Measurements from ENCODE around the gene NRCAM.

The NRCAM gene

DNA sequence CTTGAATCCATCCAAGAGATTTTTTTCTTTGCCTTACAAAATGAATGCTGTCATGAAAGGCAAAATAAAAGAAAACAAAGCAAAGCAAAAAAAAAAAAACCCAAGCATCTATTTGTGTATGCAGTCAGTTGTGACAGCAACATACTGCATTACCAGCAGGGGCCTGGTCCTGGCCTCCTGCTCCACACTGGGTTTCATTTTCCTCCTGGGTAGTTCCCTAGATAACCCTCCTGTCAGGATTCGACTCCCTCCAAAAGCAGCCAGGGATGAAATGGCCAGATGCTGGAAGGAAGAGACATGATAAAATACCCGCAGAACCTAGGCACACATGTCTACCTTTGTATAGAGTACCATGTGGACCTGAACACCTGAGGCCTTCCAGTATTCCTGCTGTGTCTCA is 148.6 kb downstream of the NRCAM start:
- H3K27ac ChIP-seq: no peak overlapping the region
- TF ChIP-seq, protein P1, sequence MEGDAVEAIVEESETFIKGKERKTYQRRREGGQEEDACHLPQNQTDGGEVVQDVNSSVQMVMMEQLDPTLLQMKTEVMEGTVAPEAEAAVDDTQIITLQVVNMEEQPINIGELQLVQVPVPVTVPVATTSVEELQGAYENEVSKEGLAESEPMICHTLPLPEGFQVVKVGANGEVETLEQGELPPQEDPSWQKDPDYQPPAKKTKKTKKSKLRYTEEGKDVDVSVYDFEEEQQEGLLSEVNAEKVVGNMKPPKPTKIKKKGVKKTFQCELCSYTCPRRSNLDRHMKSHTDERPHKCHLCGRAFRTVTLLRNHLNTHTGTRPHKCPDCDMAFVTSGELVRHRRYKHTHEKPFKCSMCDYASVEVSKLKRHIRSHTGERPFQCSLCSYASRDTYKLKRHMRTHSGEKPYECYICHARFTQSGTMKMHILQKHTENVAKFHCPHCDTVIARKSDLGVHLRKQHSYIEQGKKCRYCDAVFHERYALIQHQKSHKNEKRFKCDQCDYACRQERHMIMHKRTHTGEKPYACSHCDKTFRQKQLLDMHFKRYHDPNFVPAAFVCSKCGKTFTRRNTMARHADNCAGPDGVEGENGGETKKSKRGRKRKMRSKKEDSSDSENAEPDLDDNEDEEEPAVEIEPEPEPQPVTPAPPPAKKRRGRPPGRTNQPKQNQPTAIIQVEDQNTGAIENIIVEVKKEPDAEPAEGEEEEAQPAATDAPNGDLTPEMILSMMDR (conservative IDR thresholded peaks at IDR 0.05): no peak
- no peak for TF ChIP-seq ZFX (IDR thresholded peaks at IDR 0.05)

DNA sequence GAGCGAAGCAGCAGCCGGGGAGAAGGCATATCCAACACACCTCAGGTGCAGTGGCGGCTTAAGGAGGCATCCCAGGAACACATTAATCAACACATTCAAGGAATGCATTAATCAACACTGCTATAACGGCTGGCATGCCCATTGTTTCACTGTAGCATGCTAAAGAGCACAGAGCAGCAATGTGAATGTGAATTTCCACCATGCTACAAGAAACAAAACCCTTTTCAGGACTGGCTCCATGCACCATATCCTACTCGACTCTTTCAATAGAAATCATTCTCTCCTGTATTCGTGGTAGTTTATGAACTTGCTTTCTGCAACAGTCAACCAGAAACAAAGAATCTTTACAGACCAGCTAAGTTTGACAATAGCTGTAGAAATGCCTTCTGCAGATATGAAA is 149.0 kb downstream of the NRCAM start:
- TF ChIP-seq, protein P1 (conservative IDR thresholded peaks at IDR 0.05): no peak
- TF ChIP-seq ZFX (IDR thresholded peaks at IDR 0.05): no peak
- no peak overlapping the region for H3K27ac ChIP-seq

DNA sequence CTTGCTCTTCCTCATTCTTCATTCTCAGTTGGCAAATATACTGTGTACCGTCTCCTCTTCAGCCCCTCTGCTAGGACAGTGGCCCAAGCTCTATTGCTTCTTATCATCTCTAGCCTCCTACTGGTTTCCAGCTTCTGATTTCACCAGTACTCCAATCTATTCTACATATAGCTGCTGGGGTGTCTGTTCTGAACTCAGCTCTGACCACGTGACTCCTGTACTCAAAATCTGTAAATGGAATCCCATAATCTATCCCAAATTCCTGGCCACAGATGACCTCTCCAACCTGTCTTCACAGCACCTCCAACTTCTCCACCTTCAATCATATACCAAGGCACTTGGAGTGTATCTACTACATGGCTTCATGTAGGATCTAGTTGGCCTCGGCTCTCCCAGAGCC is 152.9 kb downstream of the NRCAM start:
- no peak for TF ChIP-seq ZFX (IDR thresholded peaks at IDR 0.05)
- TF ChIP-seq, protein P1 (conservative IDR thresholded peaks at IDR 0.05): no peak
- H3K27ac ChIP-seq: no peak overlapping the region

DNA sequence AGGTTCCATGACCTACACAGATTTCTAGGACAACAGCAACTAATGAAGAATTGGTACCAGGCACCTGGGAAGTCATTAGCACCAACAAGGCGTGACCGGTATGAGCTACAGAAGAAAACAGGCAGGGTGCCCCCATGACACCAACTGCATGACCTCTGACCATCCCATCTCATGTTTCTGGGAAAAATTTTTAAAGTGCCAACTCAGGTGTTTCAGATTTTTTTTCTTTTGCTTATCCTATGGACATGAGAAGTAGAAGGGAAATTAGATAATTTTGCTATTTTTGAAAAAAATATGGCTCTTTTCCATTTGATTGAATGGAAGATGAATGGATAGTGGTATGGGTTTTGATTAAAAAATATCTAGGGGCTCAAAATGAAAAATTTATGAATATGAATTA is 154.8 kb downstream of the NRCAM start:
- H3K27ac ChIP-seq: no peak overlapping the region
- no peak for TF ChIP-seq ZFX (IDR thresholded peaks at IDR 0.05)
- TF ChIP-seq, protein P1 (conservative IDR thresholded peaks at IDR 0.05): no peak

DNA sequence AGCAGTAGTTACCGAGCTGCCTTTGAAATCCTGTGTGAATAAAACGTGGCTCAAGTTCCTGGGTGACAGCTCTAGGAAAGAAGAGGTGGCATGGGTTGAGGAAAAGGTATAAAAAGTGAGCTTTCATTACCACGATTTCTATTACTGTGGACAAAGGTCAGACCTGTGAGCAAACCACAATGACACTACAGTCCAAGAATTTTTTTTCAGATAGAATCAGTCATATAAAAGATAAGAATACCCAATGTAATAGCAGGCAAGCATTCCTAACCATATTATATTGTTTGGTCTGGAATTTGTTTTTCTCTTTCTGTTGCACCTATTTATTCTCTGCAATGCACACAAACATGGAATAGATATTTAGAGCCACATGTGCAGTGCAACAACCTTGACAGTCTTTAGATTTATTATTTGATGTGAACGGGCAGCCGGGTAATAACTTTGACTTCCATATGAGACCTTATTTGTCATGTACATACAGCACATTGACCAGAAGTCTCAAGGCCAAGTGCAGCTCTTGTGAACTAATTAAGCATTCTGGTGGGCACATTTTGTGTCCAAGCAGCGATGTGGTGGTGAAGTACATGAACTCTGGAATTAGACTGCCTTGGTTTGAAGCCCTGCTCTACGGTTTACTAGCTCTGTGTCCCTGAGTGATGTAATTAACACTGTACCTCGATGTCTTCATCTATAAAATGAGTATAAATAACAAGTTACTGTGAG is 156.8 kb downstream of the NRCAM start:
- TF ChIP-seq, protein P1 (conservative IDR thresholded peaks at IDR 0.05): no peak
- H3K27ac ChIP-seq: no peak overlapping the region

DNA sequence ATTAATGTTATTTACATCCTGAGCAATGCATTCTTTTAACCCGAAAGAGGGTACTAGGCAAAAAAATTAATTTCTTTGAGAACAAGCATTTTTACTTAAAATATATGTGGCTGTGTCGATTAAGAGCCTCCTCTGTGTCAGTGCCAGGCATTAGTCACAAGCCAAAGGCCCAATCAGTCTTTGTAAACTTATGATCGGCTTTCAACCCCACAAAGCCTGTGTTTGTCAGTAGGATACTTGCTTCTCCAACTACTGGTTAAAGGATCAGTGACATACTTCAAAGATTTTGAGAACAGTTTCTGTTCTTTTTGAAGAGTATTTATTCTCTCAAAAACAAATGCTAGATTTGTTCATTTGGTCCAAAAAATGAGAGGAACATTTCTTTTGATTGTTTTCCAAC is 159.3 kb downstream of the NRCAM start:
- TF ChIP-seq ZFX (IDR thresholded peaks at IDR 0.05): no peak
- TF ChIP-seq, protein P1 (conservative IDR thresholded peaks at IDR 0.05): no peak
- no peak overlapping the region for H3K27ac ChIP-seq

DNA sequence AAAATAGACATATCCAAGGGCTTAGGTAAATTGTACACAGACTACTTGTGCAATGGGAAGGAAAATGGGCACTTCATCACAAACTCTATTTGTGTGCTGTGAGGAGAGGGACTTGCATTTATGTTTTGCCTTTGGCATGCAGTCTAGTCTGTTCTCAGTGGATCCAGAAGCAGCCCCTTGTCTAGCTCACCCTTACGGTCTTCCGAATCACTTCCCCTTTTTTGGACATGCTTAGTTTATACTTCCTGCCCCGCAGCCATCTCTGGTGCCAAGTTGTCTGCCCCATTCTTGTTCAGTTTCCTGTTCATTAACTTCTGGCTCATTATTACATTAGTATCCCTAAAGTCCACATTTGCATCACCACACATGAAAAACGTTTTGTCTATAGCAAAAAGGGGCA is 161.6 kb downstream of the NRCAM start:
- TF ChIP-seq, protein P1 (conservative IDR thresholded peaks at IDR 0.05): no peak
- TF ChIP-seq ZFX (IDR thresholded peaks at IDR 0.05): no peak
- no peak overlapping the region for H3K27ac ChIP-seq

All from C4-2B (cell line).